Kidney epithelial cell (primary cell): ENCODE data around the gene SPTSSB. TPM values are rescaled to one million over a fixed set of nuclear protein-coding genes. Genes with fewer than 3 reads are reported as not detected.

ENCODE experiments used
- DNase-seq: peaks from one replicate; pipeline ENCODE4 v3.0.0-alpha.2; 2010; ENCODE audit warnings: low read depth
- H3K27me3 ChIP-seq: 2 replicates; pipeline ENCODE4 v1.6.0; 2011; ENCODE audit warnings: low read length; ENCODE audit not compliant: control insufficient read depth, insufficient read depth
- H3K36me3 ChIP-seq: 2 replicates; pipeline ENCODE4 v1.5.1; 2011; ENCODE audit warnings: low read length; ENCODE audit not compliant: control insufficient read depth, insufficient read depth
- H3K4me3 ChIP-seq: 2 replicates; pipeline ENCODE4 v1.5.1; 2011; ENCODE audit warnings: low read depth, mild to moderate bottlenecking, control low read depth, low read length
- CTCF ChIP-seq: IDR thresholded peaks from 2 replicates; pipeline ENCODE4 v1.5.1; 2011; ENCODE audit warnings: mild to moderate bottlenecking, moderate library complexity, low read length, control low read depth, inconsistent platforms; ENCODE audit not compliant: insufficient read depth, poor library complexity, severe bottlenecking
- total RNA-seq: library from RNA; depleted of rRNA; stranded (reverse); fragments of >200 nt; gene quantifications from 2 replicates; pipeline ENCODE4 v1.2.3, GENCODE V29; 2015

The SPTSSB gene
- total RNA-seq, 1 donor from 2014 or later, result not detected

- no peaks in the 10 kb centered on the region for H3K36me3 ChIP-seq
- H3K4me3 ChIP-seq, result no peak overlapping the region
- no peak for DNase-seq
- TF ChIP-seq CTCF, result no peak
- no peaks in the 10 kb centered on the region for H3K27me3 ChIP-seq
Observed at GRCh38 chr3:161310649-161311423, 60.5 kb downstream of the SPTSSB start.

GRCh38 chr3:161305095-161305991, 66.0 kb downstream of the SPTSSB start:
- Histone ChIP-seq H3K27me3 (no peaks in the 10 kb centered on the region), H3K36me3 (no peaks in the 10 kb centered on the region), H3K4me3 (no peak overlapping the region)
- TF ChIP-seq CTCF, result peak; percentile 60
- DNase-seq, result no peak

GRCh38 chr3:161296814-161297213, 74.5 kb downstream of the SPTSSB start:
- TF ChIP-seq CTCF, result no peak

GRCh38 chr3:161295325-161295724, 76.0 kb downstream of the SPTSSB start:
- peak; percentile 63 for DNase-seq
- H3K4me3 ChIP-seq, result no peak overlapping the region
- H3K27me3 ChIP-seq, result no peaks in the 10 kb centered on the region
- no peaks in the 10 kb centered on the region for H3K36me3 ChIP-seq
- no peak for TF ChIP-seq CTCF

More at GRCh38 chr3:161296814-161297213, 74.5 kb downstream of the SPTSSB start:
- Histone ChIP-seq H3K27me3 (no peaks in the 10 kb centered on the region), H3K4me3 (no peak overlapping the region), H3K36me3 (no peaks in the 10 kb centered on the region)
- no peak for DNase-seq

Other genes starting within 250 kb of the SPTSSB start
- 53.9 and 66.0 TPM in 2 replicates for gene NMD3, start 150.2 kb downstream of the SPTSSB start, total RNA-seq
- gene OTOL1, start 125.3 kb upstream of the SPTSSB start, total RNA-seq, result not detected in 2 replicates